SKM-1 treated with dmso at 0.1 percent for 144 hours (cell line): ENCODE results near the gene AKNAD1.
"Not testable (repeated sequence)": the region's sequence is repeated elsewhere in the genome, so short reads cannot be mapped to it uniquely, and the experiment has no call there.

Source experiments
- DNase-seq: peaks from one replicate; lab custom pipeline; 2025; ENCODE audit not compliant: unreplicated experiment; lab: John Stamatoyannopoulos, UW

Gene AKNAD1

GRCh38 chr1:108785880-108786279 is 71.0 kb downstream of the AKNAD1 start:
- DNase-seq = no peak

- no peak for DNase-seq
Observed at GRCh38 chr1:108785264-108785663, 71.6 kb downstream of the AKNAD1 start.

- not testable (repeated sequence) for DNase-seq
Observed at GRCh38 chr1:108781575-108781944, 75.3 kb downstream of the AKNAD1 start.

- DNase-seq = no peak
Observed at GRCh38 chr1:108780937-108781574, 75.8 kb downstream of the AKNAD1 start.

GRCh38 chr1:108779455-108779854 is 77.4 kb downstream of the AKNAD1 start:
- no peak for DNase-seq

GRCh38 chr1:108777839-108778238 is 79.1 kb downstream of the AKNAD1 start:
- DNase-seq = no peak

- DNase-seq = no peak
Observed at GRCh38 chr1:108767708-108768107, 89.2 kb downstream of the AKNAD1 start.

GRCh38 chr1:108767115-108767514 is 89.8 kb downstream of the AKNAD1 start:
- DNase-seq = no peak
